NCI-H345 treated with DMSO at 0.1 percent for 48 hours (cell line): ENCODE data around the gene WNT10A.
A peak's percentile ranks its signal among the peaks of the same experiment; 100 is the strongest.
"Not testable (repeated sequence)": the region's sequence is repeated elsewhere in the genome, so short reads cannot be mapped to it uniquely, and the experiment has no call there.

Experiments used
- DNase-seq: peaks from one replicate; lab custom pipeline; 2025; ENCODE audit not compliant: unreplicated experiment; lab: John Stamatoyannopoulos, UW

Gene WNT10A

GRCh38 chr2:218880102-218880858 is at the start of gene WNT10A:
Gene WNT10A (plus strand): TSS chr2:218880852. CDS start chr2:218880996, 144 bp downstream.
- peak; percentile 33 for DNase-seq

- no peak for DNase-seq
Measured at GRCh38 chr2:218831378-218831990, 49.2 kb upstream of the WNT10A start, which contains the start of gene PRKAG3. Gene PRKAG3 (minus strand): TSS chr2:218831803.

DNA sequence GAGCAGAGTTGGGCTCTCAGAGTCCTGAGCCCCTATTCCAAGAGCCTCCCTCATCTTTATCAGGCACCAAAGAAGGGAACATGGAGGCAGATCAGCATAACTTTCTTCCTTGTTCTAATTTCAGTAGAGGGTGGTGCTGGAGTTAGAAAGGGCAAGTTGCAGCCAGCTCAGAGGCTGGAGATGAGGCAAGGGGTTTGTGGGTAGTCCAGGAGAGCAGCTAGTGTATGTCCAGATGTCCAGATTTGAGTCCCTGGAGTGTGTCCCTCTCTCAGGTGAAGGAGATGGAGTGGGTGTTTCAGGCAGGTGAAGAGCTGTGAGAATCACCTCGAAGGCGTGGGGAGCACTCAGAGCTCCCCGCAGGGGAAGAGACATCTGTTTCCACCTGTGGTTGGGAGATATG is 48.6 kb upstream of the WNT10A start:
- no peak for DNase-seq

DNA sequence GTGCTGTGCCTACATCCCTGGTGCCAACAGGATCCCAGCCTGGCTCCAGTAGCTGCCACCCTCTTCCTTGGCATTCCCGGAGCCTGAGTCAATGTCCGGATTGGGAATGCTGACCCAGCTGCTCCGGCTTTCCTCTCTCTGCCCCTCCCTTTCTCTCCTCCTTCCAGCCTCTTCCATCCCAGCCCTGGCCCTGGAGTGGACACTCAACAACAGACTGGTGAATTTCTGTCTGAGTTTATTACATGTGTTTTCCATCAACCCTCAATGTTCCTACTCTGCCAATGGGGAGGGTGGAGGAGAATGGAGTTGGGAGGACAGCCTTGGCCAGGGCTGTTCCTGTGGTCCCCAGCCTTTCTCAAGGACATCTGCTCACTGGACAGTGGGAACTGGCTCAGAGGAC is 48.1 kb upstream of the WNT10A start:
- no peak for DNase-seq

DNA sequence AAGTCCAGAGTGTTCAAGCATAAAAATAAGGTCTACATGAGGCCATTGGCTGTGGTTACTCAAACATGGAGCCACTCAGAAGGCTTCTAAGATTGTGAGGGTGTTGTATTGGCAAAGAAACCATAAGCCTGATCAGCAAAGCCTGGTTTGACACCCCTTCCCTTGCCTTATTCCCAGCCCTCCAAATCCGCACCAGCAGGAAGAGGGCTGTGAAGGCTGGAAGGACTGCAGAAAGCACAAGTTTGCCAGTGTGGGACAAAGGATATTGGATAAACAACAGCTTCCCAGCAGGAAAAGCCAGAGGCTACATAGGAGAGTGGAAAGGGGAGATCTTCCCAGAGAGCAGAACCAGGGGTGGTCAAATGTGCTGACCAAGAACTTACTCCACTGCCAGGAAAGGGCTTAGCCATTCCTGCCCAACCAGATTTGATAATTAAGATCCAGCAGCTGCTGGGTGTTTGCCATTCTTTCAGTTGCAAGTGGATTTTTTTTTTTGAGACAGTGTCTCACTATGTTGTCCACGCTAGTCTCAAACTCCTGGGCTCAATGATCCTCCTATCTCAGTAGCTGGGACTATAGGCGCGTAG is 47.5 kb upstream of the WNT10A start:
- DNase-seq = no peak

DNA sequence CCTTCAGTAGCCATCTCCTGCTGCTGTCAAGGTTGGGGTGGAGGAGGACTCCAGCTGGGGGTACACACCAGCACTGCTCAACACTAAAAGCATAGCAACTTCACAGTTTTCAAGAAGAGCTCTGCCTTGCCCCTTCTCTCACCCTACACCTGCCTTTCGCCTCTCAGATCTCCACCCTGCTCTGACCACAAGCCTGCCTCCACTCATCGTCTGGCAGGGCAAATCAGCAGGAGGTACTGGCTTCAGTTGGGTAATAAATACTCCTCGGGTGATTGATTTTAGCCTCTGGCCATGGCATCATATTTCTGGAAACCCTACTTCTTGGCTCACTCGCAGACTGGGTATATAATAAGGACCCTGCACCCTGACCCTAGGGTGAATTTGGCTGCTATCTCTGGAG is 46.0 kb upstream of the WNT10A start:
- DNase-seq = no peak

DNA sequence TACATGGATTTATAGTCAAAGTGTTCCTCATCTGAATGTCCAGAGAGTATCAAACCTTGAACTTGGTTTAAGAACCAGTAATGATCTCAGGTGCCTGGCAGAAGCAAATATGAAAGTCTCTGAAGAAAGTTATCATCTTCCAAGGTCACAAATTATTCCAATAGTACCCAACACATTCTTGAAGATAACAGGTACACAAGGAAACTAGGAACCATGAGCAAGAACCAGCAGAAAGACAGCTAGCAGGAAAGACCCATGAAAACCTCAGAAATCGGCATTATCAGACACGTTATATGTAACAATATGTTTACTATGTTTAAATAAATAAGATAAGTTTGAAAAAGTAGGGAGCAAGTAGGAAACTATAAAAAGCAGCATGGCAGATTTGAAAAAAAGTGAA is 43.2 kb upstream of the WNT10A start:
- no peak for DNase-seq

GRCh38 chr2:218839430-218839829 is 41.2 kb upstream of the WNT10A start:
- no peak for DNase-seq

DNA sequence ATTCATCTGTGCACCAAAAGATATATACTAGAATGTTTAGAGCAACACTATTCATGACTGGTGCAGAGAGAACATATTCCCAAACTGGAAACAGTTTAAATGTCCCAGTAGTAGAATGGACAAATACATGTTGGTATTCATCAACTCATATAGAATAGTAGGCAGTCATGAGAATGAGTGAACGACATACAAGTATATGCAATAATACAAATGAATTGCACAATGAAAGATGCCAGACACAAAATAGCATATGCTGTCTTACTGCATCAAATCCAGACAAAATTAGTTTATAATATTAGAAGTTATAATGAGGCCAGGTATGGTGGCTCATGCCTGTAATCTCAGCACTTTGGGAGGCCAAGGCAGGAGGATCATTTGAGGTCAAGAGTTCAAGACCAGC is 40.8 kb upstream of the WNT10A start:
- DNase-seq = no peak

- DNase-seq = not testable (repeated sequence)
Measured at GRCh38 chr2:218844334-218844733, 36.3 kb upstream of the WNT10A start.

GRCh38 chr2:218846963-218847362 is 33.7 kb upstream of the WNT10A start:
- not testable (repeated sequence) for DNase-seq

- DNase-seq = no peak
Measured at GRCh38 chr2:218849721-218850120, 30.9 kb upstream of the WNT10A start.

- DNase-seq = no peak
Measured at GRCh38 chr2:218850796-218851195, 29.9 kb upstream of the WNT10A start.

- no peak for DNase-seq
Measured at GRCh38 chr2:218851286-218851685, 29.4 kb upstream of the WNT10A start.

GRCh38 chr2:218852911-218853667 is 27.6 kb upstream of the WNT10A start:
- peak; percentile 14 for DNase-seq

- no peak for DNase-seq
Measured at GRCh38 chr2:218853766-218854165, 26.9 kb upstream of the WNT10A start.

- DNase-seq = no peak
Measured at GRCh38 chr2:218854860-218855259, 25.8 kb upstream of the WNT10A start.

DNA sequence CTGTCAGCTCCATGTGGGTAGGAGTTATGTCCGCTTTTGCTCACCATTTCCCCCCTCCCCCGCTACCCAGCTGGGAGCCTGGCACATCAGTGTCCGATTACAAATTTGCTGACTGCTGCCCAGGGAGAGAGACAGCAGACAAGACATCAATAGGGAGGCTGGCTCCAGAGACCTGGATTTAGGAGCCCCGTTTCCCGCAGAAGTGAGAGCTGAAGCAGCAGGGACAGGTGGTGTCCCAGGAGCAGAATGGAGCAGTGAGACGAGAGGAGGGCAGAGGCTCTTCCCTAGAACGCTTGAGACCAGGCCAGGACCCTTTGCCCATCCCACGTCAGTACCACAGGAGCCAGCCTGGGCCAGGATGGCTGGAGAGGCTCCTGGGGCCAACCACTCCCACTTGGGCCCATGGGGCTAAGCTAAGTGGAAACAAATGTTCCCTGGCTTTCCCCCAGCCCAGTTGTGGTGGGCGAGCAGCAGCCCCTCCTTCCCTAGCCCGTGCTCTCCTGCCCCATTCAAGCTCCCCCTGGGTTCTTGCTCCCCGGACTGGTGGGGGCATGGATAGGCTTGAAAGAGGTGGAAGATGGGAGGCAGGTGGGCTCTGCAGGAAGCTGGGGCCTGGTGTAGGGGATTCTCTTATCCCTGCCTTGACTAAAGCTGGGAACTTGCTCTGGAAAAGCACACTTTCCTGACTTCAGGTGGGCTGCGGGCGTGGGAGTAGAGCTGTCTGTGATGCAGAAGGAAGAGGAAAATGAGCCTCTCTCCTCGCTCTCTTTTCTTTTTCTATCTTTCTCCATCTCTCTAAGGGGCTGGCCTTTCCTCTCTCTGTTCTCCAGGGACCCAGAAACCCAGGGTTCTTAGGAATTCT is 25.1 kb upstream of the WNT10A start:
- no peak for DNase-seq

DNA sequence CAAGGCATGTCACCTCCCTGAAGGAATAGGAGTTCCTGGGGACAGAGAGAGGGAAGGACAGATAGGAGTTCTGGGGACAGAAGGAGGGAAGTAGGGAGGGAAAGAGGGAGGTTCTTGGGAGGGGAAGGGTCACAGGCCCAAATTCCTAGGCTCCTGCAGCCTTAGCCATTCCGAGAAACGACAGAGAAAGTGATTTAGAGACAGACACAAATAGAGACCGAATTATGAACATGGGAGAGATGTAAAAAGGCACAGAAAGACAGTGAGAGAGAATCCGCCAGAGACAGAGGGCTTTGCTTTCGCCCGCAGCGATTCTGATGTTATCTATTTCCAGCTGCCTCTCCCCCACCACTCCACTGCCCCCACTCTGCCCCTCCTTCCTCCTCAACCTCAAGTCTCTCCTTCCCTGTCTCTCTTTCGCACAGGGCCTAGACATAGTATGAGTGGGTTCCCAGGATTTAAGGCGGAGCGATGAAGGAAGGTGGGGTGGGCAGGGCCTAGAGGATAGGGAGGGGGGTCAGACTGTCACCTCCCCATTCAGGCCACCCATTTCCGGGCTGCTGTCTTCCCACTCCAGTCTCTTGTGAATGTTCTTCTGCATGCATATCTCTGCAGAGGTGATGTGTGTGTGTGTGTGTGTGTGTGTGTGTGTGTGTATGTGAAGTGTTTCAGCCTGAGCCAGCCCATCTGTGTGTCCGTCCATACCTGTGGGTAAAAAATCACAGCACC is 24.3 kb upstream of the WNT10A start:
- DNase-seq = no peak

- DNase-seq = no peak
Measured at GRCh38 chr2:218856896-218857243, 23.8 kb upstream of the WNT10A start.
